CD4-positive, alpha-beta T cell treated with Interleukin-4 for 4 hours (primary cell): ENCODE data around the gene PAX7.
"Not testable (repeated sequence)": the region's sequence is repeated elsewhere in the genome, so short reads cannot be mapped to it uniquely, and the experiment has no call there.

ENCODE experiments used
- DNase-seq: peaks from one replicate; pipeline ENCODE4 v3.0.0-alpha.2; 2020

PAX7 gene

DNA sequence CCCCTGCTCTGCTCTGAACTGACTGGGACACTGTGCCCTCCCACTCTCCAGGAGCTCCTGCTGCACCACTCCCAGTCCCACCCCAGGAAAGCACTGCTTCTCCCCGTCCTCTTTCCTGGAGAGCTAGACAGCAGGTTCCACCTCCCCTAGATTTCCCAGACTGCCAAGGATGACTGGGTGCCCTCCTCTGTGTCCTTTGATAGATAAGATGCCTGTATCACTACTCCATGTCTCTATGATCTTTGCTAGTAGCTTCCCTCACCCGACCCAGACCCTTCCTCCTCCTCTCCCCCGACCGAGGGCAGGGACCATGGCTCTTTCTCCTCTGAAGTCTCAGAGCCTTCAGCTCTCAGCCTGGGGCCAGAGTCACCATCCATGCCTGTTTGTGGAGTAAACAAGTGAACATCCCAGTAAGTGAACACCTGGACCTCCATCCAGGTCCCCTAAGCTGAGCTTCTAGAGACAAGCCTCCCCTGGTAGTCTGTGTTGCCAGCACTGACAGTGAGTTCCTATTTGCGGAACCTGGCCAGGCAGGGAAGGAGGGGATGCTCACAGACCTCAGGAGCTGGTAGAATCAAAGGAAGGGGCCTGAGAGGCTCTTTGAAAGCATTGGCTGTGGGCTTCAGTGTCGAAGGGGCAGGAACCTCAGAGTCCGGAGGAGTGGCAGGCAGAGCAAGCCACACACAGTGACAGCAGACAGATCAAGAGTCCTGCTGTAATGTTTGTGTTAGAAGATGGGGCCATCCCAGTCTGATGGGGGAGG is 104.0 kb downstream of the PAX7 start:
- DNase-seq: no peak

DNA sequence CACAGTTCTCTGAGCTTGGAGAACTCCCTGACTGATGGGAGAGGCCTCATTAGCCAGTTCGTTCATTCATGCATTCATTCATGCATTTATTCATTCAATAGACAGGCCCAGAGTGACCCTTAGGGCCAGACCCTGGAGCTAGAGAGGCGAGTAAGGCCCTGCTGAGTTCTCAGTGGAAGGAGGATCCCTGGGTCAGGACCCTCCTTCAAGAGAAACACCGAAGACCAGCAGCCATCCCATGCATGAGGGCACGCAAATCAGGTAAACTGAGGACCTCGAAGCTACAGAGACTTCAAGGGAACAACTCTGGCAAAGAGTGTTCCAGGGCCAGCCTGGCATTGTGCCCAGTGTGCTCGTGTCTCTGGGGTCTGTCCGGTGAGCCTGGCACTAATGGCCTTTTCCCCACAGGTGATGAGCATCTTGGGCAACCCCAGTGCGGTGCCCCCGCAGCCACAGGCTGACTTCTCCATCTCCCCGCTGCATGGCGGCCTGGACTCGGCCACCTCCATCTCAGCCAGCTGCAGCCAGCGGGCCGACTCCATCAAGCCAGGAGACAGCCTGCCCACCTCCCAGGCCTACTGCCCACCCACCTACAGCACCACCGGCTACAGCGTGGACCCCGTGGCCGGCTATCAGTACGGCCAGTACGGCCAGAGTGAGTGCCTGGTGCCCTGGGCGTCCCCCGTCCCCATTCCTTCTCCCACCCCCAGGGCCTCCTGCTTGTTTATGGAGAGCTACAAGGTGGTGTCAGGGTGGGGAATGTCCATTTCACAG is 104.8 kb downstream of the PAX7 start:
- DNase-seq: no peak

DNA sequence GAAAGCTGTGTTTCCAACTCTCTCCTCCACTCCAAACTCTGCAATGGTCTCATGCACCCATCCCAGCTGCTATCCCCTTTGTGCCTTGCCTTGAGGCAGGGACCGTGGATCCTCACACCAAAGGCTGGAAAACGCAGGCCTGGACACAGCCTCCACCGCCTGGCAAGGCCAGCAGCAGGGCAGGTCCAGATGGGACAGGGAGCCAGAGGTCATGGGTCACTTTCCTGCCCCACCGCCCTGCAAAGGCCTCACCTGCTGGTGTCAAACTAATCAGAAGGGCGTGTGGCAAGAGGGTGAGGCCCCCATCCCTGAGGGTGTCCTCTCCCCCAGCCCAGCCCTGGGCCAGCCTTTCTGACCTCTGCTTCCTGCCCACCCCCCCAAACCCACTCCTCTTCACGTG is 106.3 kb downstream of the PAX7 start:
- DNase-seq: no peak

DNA sequence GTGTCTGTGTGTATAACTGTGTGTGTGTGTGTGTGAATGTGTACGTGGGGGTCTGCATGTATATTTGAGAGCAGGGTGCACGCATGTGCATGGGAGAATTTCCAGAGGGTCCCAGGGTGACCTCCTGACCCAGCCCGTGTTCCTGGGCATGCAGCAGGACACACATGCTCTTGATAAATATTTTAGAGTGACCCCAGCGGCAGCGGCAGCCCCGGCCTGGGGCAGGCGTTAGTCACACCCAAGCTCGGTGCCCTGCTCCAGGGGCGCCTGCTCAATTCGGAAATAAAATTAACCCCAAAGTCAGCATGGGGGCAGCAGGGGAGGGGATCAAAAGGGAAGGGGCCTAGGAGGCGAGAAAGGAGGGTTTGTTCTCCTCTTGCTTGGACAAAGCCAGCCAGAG is 107.5 kb downstream of the PAX7 start:
- no peak for DNase-seq

DNA sequence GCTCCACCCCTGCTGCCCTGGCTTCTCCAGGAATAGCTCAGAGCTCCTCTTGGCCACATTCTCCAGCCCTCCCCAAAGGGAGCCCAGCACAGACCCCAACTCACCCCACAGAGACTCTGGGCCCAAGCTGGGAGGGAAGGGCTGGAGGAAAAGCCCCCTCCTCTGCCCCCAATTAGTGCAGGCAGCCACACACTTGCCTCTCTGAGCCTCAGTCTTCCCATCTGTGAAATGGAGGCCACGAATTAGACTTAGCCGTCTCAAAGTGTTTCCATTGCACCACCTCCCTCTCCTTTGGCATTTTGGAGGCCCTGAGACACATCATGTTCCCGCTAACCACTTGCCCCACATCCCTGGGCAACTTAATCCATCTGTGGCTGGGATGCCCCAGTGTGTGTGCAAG is 108.0 kb downstream of the PAX7 start:
- DNase-seq: no peak

DNA sequence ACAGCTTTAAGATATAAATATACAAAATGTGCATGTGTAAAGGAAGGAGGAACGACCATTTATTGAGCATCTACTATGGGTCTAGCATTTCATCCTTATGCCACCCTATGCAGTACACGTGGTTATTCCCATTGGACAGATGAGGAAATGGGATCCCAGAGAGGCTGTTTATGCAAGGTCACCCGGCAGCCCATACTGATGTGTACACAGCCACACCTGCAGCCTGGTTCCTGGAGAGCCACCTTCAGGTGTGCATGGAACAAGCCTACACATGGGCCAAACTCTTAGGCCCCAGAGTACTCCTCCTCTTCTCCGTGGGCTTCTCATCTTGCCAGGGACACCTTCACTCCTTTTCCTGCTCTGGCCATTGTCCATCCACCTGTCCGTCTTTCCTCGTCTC is 108.8 kb downstream of the PAX7 start:
- DNase-seq: no peak

DNA sequence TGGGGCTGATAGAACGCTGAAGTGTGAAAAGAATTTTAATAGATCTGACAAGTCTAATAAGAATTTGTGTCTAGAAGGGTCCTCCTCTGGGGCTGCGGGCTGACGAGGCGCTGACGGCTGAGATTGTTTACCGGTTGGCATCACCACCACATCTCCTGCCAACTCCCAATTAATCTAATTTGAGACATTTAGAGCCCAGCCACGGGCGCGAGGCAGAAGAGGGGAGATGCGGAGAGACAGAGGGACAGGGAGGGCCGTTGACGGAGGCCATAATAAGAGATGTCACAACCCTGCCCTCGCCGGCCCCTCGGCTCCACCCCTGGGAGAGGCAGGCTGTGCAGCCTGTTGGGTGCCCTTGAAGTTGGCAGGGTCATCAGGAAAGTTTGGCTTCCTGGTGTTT is 109.3 kb downstream of the PAX7 start:
- DNase-seq: no peak

DNA sequence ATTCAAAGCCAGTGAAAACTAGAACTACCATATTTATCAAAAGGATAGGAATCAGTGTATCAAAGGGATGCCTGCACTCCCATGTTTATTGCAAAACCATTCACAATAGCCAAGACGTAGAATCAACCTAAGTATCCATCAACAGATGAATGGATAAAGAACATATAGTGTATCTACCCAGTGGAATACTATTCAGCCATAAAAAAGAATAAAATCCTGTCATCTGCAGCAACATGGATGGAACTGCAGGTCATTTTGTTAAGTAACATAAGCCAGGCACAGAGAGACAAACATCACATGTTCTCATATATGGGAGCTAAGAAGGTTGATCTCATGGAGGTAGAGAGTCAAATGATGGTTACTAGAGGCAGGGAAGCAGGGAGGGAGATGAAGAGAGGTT is 110.0 kb downstream of the PAX7 start:
- DNase-seq: no peak

DNA sequence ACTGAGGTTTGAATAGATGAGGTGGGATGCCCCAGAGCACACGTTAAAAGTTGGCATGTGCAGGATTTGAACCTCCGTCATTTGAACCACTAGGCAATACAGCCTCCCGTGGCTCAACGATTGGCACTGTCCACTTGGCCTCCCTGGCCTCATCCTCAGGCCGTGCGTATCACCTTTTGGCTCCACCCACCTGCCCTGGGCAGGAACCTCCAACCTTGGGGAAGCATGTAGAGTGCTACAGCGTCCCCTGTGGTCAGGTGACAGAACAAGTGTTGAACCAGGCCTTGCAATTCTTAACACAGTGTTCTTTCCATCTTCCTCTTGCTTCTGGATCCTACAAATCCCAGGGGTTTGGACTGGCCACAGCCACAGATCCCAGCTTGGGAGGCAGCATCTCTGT is 112.6 kb downstream of the PAX7 start:
- no peak for DNase-seq

DNA sequence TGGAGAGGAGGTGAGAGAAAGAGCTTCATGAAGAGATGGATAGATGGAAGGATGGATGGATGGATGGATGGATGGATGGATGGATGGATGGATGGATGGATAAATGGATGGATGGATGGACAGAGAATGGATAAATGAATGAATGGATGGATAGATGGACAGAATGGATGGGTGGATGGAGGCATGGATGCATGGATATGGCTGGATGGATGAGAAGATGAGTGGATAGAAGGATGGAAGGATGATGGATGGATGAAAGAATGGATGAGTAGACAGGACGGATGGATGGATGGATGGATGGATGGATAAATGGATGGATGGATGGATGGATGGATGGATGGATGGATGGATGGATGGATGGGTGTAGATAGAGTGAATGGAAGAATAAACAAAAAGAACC is 113.7 kb downstream of the PAX7 start:
- DNase-seq: not testable (repeated sequence)

DNA sequence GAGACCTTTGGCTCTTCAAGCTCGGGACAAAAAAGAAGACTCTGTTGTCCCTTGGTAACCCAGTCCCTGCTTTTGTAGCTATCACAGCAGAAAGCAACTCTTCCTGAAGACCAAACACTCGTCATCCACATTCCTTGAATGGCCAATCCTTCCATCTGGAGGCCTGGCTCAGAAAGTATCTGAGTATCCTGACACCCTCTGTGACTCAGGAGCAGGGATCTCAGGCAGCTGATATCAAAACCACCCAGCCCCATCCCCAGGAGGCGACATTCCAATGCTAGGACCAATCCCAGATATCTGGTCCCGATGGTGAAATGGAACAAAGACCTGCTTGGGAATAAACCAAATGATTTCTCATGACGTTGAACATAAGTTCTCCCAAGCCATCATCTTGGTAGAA is 116.3 kb downstream of the PAX7 start:
- no peak for DNase-seq

DNA sequence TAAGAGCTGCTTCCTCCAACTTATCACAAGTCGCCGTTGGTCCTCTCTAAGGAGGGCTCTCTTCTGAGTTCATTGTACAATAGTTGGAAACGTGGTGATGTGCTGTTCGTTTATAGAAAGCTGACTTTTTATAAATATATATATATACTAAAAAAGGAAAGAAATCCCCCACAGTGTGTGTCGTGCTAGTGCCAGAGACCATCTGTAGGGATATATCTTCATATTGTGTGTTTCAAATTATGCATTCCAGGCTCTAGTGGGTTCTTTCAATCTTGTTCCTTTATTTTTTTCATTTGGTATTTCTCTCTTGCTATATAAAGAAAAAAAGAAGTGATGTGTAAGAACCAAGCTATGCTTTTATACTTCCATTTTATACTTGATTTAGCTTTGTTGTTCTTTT is 117.0 kb downstream of the PAX7 start:
- no peak for DNase-seq

DNA sequence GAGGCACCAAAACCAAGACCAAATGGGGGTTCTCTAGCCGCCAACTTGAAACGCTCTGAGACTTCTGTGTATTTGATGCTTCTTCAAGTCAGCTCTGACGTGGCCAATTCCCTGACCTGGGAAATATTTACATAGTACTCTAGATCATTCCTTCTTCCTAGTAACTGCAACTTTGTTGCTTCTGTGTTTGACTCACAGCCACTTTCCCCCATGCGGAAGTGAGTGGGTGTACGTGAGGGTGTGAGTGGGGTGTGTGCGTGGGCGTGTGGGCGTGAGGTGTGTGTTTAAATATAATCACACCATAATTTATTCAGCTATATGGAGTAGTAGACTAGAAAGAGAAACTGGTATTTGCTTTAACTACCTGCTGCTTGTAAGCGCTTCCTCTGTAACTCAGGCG is 117.8 kb downstream of the PAX7 start:
- DNase-seq: no peak

DNA sequence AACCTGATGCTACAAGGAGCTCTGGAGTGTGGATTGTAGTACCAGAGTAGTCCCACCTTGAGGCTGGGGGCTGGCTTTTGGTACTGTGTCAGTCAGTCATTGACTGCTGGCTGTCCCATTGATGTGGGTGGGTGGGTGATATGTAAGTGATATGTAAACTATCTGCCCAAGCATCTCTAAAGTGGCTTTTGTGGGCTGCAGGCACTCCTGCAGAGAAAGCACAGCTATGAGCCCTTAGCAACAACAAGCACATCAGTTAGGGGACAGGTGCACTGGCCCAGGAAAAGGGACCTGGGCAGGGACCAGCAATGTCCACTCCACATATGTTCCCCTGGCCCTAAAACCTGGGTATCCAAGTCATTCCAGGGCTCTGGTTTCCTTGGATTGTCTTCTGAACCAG is 118.9 kb downstream of the PAX7 start:
- no peak for DNase-seq

DNA sequence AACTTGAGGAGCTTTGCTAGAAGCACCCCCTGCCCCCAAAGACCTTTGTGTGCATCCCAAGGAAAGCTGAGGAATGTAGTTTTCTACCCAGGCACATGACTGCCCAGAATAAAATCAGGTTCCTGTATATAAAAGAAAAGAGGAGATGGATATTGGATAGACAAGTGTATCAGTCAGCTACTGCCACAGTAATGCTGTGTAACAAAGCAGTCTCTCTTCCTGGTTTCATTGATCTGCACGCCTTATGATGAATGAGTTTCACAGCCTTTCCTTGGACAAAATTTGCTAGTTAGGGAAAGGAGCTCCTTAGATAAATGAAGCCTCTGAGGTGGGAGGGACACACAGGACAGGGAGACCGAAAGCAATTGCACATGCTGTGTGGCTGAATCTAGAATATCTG is 120.0 kb downstream of the PAX7 start:
- no peak for DNase-seq

DNA sequence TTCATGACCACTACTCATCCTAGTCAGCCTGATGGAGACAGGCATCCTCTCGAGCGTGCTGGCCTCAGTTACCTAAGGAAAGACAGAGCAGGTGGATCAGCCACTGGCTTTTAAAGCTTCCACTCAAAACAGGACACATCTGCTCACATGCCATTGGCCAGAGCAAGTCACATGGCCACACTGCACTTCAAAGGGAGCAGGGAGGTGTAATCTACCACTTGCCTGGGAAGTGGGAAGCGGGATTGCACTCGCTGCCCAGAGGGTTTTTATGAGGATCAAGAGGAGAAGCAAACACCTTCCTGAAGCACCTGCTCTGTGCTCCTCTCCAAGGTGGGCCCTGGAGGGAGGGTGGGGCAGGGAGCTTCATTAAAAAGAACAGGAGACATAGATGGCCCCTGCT is 120.8 kb downstream of the PAX7 start:
- no peak for DNase-seq

DNA sequence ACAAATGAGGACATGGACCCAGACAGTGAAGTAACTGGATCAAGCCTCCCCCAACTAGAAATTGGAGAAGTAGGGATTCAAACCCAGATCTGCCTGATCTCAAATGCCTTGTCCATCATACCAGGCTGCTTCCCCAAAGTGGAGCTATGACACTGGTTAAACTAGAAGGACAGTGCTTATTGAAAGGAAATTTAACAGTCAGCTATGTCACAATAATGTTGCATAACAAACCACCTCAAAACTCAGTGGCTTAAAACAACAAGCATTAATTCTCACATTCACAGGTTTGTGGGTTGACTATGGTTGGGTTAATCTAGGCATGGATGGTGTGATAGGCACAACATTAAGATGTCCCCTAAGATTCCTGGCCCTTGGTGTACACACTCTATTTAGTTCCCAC is 121.8 kb downstream of the PAX7 start:
- no peak for DNase-seq

DNA sequence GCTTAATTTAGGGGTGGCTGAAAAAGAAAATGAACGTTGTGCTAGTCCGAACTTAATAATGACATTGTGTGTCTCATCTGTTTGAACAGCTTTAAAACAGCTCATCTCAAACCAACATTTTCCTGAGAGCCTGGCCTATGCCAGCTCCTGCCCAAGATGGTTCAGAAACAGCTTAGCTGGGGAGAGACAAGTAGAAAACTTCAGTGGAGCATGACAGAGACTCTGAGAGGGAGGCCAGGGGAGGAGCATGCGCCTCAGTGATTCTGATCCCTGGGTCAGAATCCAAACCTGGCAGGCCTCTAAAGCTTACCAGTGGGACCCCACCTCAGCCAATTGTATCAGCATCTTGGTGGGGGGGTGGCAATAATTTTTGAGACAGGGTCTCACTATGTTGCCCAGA is 129.5 kb downstream of the PAX7 start:
- DNase-seq: no peak

DNA sequence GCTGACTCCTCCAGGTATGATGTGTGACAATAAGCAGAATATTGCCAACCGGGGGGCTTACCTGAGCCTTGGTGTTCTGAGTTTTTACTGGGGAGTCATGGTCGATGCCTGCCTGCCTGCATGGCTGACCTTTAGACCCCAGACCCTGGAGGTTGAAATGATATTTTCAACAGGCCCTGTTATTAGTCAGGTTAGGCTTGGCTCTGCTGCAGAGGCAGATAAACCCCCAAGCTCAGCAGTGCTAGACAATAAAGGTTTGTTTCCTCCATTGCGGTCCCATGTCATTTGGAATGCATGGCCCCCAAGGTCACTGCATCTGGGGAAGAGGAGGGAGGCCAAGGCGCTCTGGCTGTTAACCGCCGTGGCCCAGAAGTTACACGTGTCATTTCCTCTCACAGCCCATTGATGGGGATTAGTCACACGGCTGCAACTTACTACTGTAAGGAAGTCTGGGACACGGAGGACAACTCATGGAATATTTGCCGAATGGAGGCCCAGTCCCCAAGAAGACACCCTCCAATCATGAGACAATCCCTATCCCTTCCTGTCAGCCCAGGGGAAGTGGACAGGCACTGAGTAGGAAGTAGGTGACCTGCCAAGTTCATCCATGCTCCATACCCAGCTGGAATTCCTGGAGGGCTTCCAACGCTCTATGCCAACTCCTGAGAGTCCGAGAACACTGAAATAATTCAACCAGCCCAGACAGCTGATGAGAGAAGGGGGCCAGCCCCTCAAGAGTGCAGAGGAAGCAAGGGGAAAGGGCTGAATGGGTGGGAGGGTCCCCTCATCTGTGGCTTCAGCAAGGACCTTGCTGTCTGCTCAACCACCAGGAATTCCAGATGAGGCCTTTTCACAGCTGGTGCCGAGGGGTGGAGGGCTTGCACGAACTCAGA is 131.5 kb downstream of the PAX7 start:
- no peak for DNase-seq

DNA sequence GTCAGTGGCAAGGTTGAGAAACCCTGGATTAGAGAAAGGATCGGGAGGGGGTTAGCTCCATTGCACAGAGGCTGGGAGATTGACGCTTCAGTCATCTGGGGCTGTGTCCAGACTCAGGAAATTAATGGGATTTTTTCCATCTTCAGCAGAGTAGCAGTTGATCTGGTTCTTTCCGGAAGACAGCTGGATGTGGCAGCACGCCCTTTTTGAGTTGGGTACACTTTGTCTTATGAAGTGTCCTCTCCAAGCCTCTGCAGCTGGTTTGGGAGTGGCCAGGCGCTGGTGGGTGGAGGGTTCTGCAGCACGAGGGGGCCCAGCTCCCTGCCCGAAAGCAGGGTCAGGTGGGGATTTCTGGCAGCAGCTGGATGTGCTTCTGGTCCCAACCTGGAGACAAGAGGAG is 133.7 kb downstream of the PAX7 start:
- DNase-seq: no peak

DNA sequence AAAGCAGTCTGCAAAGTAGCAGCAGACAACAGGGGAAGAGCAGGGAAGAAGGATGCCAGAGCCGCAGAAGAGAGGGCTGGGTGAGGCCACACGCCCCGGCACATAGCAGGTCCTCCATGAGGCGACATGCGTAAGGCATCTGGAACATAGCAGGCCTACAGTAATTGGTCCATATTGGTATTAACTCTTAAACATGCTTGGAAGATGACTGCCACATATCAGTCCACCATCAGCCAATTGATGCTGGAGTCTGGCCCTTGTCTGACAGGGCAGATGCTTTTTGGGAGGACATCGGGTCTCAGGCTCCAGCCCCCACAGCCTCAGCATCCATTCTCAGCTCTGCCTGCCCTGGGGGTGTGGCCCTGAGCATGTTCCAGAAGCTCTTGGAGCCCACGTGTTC is 135.1 kb downstream of the PAX7 start:
- DNase-seq: no peak

DNA sequence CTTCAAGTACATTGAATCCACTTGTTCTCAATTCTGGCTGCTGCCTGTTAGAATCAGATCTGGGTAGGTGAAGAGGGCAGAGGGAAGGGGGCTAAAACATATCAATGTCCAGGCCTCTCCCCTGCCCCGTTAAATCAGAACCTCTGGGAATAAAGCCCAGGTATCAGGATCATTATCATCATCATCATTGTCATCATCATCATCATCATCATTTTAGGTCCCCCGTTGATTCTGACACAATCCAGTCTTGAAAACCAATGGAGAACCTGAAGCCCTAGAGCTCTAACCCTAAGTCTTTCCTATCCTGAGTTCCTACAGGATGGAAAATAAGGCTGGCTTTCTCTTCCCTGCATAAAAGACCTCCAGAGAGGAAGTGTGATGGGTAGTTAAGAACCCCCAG is 135.7 kb downstream of the PAX7 start:
- no peak for DNase-seq

DNA sequence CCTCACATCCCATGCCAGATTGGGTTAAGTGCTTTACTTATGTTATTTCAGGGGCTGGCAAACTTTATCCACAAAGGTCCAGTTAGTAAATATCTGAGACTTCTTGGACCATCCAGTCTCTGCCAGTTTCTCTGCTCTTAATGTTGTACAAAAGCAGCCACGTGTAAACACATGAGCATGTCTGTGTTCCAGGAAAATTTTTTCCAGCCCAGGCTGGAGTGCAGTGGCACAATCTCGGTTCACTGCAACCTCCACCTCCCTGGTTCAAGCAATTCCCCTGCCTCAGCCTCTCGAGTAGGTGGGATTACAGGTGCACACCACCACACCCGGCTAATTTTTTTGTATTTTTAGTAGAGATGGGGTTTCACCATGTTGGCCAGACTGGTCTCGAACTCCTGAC is 136.9 kb downstream of the PAX7 start:
- not testable (repeated sequence) for DNase-seq

DNA sequence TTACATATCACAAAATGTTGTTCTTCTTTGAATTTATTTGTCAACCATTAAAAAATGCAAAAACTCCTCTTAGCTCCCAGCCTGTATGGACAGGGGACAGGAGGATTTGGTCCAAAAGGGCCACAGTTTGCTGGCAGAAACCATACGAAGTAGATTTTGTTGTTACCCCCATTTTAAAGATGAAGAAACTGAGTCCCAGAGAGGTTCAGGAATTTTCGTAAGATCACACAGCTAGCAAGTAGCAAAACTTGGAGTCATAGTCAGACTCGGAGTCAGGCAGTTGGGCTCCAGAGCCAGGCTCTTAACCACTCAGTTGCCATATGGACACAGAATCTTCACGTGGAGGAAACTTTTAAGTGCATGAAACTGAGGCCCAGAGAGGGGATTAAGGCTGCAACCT is 137.4 kb downstream of the PAX7 start:
- DNase-seq: no peak
